Panc1 (cell line): ENCODE data around the gene ROR1. TPM values are rescaled to one million over a fixed set of nuclear protein-coding genes. Genes with fewer than 3 reads are reported as not detected.

ENCODE experiments used
- ATAC-seq: fragments of 200-7000 bp; cut with Tn5 transposase; 2 replicates; pipeline ENCODE4 v1.9.1; 2020; ENCODE audit warnings: mild to moderate bottlenecking, moderate library complexity
- BruUV-seq: library from RNA; stranded (reverse); fragments of 400-500 nt; replicated peaks from 2 replicates; lab custom pipeline; 2021; lab: Mats Ljungman, UMichigan
- CTCF ChIA-PET: fragments of 300-600 bp; sonication (Branson Sonifier 250); formaldehyde crosslinking; loops from one replicate; lab custom pipeline; 2022; ENCODE audit warnings: antibody characterized with exemption; lab: Charles Lee
- POLR2A ChIA-PET: fragments of 300-600 bp; sonication (Branson Sonifier 250); formaldehyde crosslinking; loops from one replicate; lab custom pipeline; 2022; ENCODE audit warnings: antibody characterized with exemption; lab: Charles Lee
- DNase-seq: peaks from one replicate; pipeline ENCODE4 v3.0.0-alpha.2; 2010; ENCODE audit warnings: low read depth, low spot score
- H3K27ac ChIP-seq: 2 replicates; pipeline ENCODE4 v1.5.1; 2011; ENCODE audit warnings: mild to moderate bottlenecking, low read length, inconsistent platforms
- H3K27me3 ChIP-seq: fragments of 200-500 bp; sonication (Bioruptor generic); 2 replicates; pipeline ENCODE4 v1.6.0; 2014; ENCODE audit warnings: low read length, inconsistent platforms; ENCODE audit not compliant: control insufficient read depth, insufficient read depth
- H3K36me3 ChIP-seq: fragments of 200-500 bp; sonication (Bioruptor generic); 2 replicates; pipeline ENCODE4 v1.5.1; 2014; ENCODE audit warnings: inconsistent platforms, mild to moderate bottlenecking, low read length, moderate library complexity; ENCODE audit not compliant: control insufficient read depth, insufficient read depth
- H3K4me1 ChIP-seq: 2 replicates; pipeline ENCODE4 v1.5.1; 2011; ENCODE audit warnings: inconsistent platforms, mild to moderate bottlenecking, low read length, moderate library complexity; ENCODE audit not compliant: control insufficient read depth, insufficient read depth
- H3K4me3 ChIP-seq, 2 experiments: 2 replicates each; pipeline ENCODE4 v1.5.1; 2011 to 2012; ENCODE audit warnings: low read depth in 2 of 2, low read length in 2 of 2, mild to moderate bottlenecking in 2 of 2, inconsistent platforms in 1 of 2, moderate library complexity in 1 of 2
- H3K9me3 ChIP-seq: fragments of 200-500 bp; sonication (Bioruptor generic); 2 replicates; pipeline ENCODE4 v1.5.1; 2014; ENCODE audit warnings: low read depth, mild to moderate bottlenecking, inconsistent platforms, low read length, moderate library complexity; ENCODE audit not compliant: control insufficient read depth, insufficient read depth
- POLR2AphosphoS5 ChIP-seq: IDR thresholded peaks from 2 replicates; pipeline ENCODE4 v1.6.1; 2012; ENCODE audit warnings: mild to moderate bottlenecking, low read depth, low read length, moderate library complexity
- SIN3A ChIP-seq: IDR thresholded peaks from 2 replicates; pipeline ENCODE4 v1.6.1; 2012; ENCODE audit warnings: low read depth, mild to moderate bottlenecking, low read length, moderate library complexity, borderline replicate concordance; ENCODE audit not compliant: insufficient read depth
- TCF7L2 ChIP-seq: IDR thresholded peaks from 2 replicates; pipeline ENCODE4 v1.6.1; 2011; ENCODE audit warnings: mild to moderate bottlenecking, low read depth, low read length, inconsistent platforms
- in situ Hi-C: cut with HindIII; loops from 2 replicates; pipeline ENCODE4 v1.10.0; 2016; ENCODE audit warnings: low sequenced_read_pairs, low pct_unique_long_range_greater_than_20kb
- intact Hi-C: fragments of 100-400 bp; cut with micrococcal nuclease; formaldehyde crosslinking; loops from one replicate; pipeline ENCODE4 v1.10.0; 2022; ENCODE audit not compliant: unreplicated experiment
- total RNA-seq: library from RNA; stranded (reverse); gene quantifications from one replicate; pipeline ENCODE4 v1.2.1, GENCODE V29; 2021; ENCODE audit not compliant: unreplicated experiment
- TF ChIP-seq, protein P1 (sequence below): fragments of 450-650 bp; IDR thresholded peaks from 2 replicates; pipeline ENCODE4 v1.5.1; 2017; ENCODE audit warnings: mild to moderate bottlenecking
- TF ChIP-seq, protein P2 (sequence below), 2 experiments: IDR thresholded peaks; 2 replicates each; pipeline ENCODE4 v1.6.1; 2011 to 2012; ENCODE audit warnings: low read depth in 2 of 2, control low read depth in 1 of 2, low read length in 1 of 2, mild to moderate bottlenecking in 1 of 2, moderate library complexity in 1 of 2; ENCODE audit not compliant: insufficient read depth in 1 of 2

The ROR1 gene
- total RNA-seq, 1 experiment from 2014 or later, result 19.3 TPM

DNA sequence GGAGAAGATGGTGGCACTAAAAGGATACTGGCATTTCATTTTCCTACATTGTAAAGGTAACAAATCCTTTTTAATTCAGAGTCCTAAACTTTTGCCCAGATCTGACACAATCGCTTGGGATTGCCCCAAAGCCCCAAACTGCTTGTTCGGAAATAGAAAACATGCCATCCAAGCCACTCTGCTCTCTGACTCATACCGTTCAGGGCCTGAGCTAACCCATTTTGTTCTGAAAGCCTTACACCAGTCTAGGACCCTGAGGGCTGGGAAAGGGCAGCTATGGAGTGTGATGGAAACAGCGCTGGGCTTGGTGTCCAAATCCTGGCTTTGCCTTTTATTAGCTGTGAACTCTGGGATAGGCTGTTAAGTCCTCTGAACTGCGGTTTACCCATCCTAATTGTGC is 270.2 kb downstream of the ROR1 start:
- DNase-seq, result no peak
- H3K4me3 ChIP-seq, result no peak overlapping the region
- H3K9me3 ChIP-seq, result no peaks in the 10 kb centered on the region
- no peaks in the 10 kb centered on the region for H3K36me3 ChIP-seq
- ChIA-PET CTCF (no interaction called here), POLR2A (interaction anchor here (0.6 kb wide), 1 partner anchor 214 kb away, joined by 3 read pairs; no protein-coding TSS in a partner anchor)
- in situ Hi-C loops (no loop called here), intact Hi-C loops (no loop called here)
- no peaks in the 10 kb centered on the region for H3K27me3 ChIP-seq
- no TSS peak for BruUV-seq
- no peak overlapping the region for H3K27ac ChIP-seq
- ATAC-seq, result no peak
- TF ChIP-seq, protein P1, sequence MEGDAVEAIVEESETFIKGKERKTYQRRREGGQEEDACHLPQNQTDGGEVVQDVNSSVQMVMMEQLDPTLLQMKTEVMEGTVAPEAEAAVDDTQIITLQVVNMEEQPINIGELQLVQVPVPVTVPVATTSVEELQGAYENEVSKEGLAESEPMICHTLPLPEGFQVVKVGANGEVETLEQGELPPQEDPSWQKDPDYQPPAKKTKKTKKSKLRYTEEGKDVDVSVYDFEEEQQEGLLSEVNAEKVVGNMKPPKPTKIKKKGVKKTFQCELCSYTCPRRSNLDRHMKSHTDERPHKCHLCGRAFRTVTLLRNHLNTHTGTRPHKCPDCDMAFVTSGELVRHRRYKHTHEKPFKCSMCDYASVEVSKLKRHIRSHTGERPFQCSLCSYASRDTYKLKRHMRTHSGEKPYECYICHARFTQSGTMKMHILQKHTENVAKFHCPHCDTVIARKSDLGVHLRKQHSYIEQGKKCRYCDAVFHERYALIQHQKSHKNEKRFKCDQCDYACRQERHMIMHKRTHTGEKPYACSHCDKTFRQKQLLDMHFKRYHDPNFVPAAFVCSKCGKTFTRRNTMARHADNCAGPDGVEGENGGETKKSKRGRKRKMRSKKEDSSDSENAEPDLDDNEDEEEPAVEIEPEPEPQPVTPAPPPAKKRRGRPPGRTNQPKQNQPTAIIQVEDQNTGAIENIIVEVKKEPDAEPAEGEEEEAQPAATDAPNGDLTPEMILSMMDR, result no peak
- TF ChIP-seq SIN3A (no peak), TCF7L2 (no peak), POLR2AphosphoS5 (no peak)
- TF ChIP-seq, protein P2, sequence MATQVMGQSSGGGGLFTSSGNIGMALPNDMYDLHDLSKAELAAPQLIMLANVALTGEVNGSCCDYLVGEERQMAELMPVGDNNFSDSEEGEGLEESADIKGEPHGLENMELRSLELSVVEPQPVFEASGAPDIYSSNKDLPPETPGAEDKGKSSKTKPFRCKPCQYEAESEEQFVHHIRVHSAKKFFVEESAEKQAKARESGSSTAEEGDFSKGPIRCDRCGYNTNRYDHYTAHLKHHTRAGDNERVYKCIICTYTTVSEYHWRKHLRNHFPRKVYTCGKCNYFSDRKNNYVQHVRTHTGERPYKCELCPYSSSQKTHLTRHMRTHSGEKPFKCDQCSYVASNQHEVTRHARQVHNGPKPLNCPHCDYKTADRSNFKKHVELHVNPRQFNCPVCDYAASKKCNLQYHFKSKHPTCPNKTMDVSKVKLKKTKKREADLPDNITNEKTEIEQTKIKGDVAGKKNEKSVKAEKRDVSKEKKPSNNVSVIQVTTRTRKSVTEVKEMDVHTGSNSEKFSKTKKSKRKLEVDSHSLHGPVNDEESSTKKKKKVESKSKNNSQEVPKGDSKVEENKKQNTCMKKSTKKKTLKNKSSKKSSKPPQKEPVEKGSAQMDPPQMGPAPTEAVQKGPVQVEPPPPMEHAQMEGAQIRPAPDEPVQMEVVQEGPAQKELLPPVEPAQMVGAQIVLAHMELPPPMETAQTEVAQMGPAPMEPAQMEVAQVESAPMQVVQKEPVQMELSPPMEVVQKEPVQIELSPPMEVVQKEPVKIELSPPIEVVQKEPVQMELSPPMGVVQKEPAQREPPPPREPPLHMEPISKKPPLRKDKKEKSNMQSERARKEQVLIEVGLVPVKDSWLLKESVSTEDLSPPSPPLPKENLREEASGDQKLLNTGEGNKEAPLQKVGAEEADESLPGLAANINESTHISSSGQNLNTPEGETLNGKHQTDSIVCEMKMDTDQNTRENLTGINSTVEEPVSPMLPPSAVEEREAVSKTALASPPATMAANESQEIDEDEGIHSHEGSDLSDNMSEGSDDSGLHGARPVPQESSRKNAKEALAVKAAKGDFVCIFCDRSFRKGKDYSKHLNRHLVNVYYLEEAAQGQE (IDR thresholded peaks at IDR 0.05; ENCODE audit: insufficient read depth in 1 of 2, low read depth in 2 of 2, low read length in 1 of 2), result no peak
- H3K4me1 ChIP-seq, result peaks cover 8% of the 10 kb centered on the region

DNA sequence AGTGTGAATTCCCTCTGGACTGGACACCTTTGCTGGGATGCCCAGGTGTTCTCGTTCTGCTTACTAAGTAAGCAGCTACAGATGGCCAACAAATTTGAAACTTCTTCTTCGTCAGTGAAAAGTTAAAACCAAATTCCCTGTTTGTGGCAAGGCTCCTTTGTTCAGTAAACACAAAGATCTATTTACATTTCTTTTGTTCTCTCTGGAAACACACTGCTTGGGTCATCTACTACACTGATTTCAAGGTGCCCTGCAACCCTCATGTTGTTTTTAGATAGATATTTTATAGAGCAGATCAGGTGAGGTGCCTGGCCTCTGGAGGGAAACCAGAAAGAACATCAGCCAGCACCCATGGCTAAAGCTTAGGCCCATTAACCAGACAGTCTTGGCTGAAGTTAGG is 272.4 kb downstream of the ROR1 start:
- no peaks in the 10 kb centered on the region for H3K9me3 ChIP-seq
- ChIA-PET POLR2A (no interaction called here), CTCF (no interaction called here)
- H3K4me3 ChIP-seq, result no peak overlapping the region
- H3K27ac ChIP-seq, result no peak overlapping the region
- ATAC-seq, result peak; percentile 50; the same call in 1 of the 2 replicates
- in situ Hi-C loops, result no loop called here
- TF ChIP-seq POLR2AphosphoS5, result no peak
- H3K36me3 ChIP-seq, result no peaks in the 10 kb centered on the region
- H3K4me1 ChIP-seq, result no peaks in the 10 kb centered on the region; the same call in 1 of the 2 replicates
- no peaks in the 10 kb centered on the region for H3K27me3 ChIP-seq
- BruUV-seq, result no TSS peak
- intact Hi-C loops, result no loop called here
- DNase-seq, result no peak

DNA sequence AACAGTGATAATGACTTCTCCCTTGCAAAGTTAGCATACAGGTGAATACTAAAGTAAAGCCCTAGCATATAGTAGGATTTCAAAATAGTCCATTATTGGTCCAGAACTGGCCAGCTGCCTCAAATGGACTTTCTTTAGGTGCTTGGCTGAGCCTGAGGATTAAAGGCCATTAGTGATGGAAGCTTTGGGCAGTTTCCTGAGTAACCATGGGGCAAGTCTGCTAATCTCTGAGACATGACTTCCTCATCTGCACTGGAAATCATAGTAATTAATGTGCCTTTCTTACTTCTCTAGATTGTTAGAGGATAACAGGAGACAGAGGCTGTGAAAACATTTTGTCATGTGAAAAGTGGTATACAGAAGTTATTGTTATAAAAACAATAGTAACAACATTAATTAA is 273.1 kb downstream of the ROR1 start:
- peaks cover 3% of the 10 kb centered on the region for H3K4me1 ChIP-seq
- ATAC-seq (no peak), DNase-seq (no peak)
- intact Hi-C loops, result no loop called here
- CTCF ChIA-PET, result no interaction called here
- H3K9me3 ChIP-seq, result no peaks in the 10 kb centered on the region
- no peak overlapping the region for H3K27ac ChIP-seq
- H3K27me3 ChIP-seq, result no peaks in the 10 kb centered on the region
- POLR2A ChIA-PET, result no interaction called here
- H3K4me3 ChIP-seq, result no peak overlapping the region
- no TSS peak for BruUV-seq
- TF ChIP-seq POLR2AphosphoS5 (no peak), TCF7L2 (no peak), SIN3A (no peak)
- TF ChIP-seq, protein P2 (IDR thresholded peaks at IDR 0.05; ENCODE audit: insufficient read depth in 1 of 2, low read depth in 2 of 2, low read length in 1 of 2), result no peak
- TF ChIP-seq, protein P1, result no peak
- in situ Hi-C loops, result no loop called here
- H3K36me3 ChIP-seq, result no peaks in the 10 kb centered on the region
